Measurements from ENCODE around the gene ROS1.
"Not testable (repeated sequence)": the region's sequence is repeated elsewhere in the genome, so short reads cannot be mapped to it uniquely, and the experiment has no call there.

Gene ROS1

GRCh38 chr6:117425431-117426153 is at the start of gene ROS1:
Gene ROS1 (minus strand): TSS chr6:117425942. CDS start chr6:117425656, 286 bp downstream.
- DNase-seq = no peak

GRCh38 chr6:117473401-117473800 is 47.7 kb upstream of the ROS1 start:
- DNase-seq = no peak

DNA sequence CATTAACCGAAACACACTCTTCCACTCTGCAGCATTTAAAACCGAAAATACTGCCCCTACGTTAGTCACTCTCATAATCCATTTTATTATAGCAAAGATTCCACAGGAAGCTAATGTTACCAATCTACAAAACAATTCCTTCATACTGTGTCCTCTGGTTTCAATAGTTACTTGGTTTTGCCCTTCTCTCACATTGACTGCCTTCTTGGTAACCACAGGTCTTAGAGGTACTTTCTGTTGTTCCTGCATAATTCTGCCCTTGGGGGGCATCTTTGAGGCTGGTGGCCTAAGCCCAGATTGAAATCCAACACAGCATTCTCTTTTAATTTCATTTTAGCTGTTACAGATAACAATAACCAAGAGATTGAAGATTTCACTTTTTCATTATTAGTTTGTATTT is 46.9 kb upstream of the ROS1 start:
- no peak for DNase-seq

DNA sequence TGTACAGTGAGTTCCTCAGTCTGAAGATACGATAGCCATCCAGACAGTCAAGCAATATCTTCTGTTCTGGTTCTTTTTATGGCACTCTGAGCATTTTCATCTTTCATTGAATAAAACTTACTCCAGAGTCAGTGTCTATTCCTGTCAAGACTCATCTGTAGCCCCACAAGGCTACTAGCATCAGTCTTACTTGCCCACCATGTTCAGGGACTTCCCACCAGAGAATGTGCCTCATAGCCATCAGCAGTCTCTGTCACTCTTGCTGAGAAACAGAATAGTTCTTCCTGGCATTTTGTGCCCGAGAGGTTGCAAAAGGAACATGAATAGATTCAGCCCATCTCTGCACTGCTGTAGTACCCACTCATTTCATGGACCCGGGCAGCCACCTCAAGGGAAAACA is 44.0 kb upstream of the ROS1 start:
- DNase-seq = no peak

- DNase-seq = no peak
These were observed 43.6 kb upstream of the ROS1 start for GRCh38 chr6:117469356-117469755.

DNA sequence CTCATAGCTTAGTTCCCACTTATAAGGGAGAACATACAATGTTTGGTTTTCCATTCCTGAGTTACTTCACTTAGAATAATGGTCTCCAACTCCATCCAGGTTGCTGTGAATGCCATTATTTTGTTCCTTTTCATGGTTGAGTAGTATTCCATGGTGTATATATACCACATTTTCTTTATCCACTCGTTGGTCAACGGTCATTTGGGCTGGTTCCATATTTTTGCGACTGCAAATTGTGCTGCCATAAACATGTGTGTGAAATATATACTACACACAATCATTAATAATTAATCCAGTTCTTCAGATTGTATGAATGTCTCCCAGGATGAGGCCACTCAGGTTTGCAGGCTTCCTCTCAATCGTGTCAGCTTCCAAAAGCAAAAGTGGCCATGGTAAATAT is 42.8 kb upstream of the ROS1 start:
- DNase-seq = not testable (repeated sequence)

- DNase-seq = no peak
These were observed 42.1 kb upstream of the ROS1 start for GRCh38 chr6:117467876-117468275.

DNA sequence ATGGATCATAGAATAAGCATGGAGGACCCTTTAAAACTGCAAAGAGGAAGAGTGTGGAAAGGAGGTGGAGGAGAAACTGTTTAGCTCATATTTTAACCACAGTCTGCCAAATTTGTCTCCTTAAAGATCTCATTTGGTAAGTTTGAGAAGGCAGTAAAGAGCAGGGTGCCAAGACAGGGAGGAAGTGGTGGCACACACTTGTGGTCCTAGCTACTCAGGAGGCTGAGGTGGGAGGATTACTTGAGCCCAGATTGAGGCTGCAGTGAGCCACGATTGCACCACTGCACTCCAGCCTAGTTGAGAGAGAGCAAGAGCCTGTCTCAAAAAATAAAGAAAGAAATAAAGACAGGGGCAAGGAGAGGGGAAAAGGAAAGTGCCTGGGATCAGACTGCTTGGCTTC is 39.9 kb upstream of the ROS1 start:
- DNase-seq = no peak

DNA sequence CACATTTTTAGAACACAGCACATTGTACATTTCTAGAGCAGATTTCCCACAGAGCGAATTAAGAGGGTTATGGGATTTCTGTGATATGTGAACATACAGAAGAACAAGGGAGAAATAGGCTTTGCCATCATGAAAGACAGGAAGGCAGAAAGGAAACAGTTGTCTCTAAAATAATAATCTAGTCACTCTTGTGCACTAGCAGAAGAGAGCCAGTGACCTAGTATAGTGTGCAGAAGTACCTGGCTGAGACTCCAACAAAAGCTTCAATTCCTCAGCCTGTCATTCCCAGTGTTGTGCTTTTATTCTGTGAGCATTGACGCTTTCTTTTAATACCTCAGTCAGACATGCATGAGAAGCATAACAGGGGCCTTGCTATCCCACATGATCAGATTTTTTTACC is 39.0 kb upstream of the ROS1 start:
- DNase-seq = no peak

DNA sequence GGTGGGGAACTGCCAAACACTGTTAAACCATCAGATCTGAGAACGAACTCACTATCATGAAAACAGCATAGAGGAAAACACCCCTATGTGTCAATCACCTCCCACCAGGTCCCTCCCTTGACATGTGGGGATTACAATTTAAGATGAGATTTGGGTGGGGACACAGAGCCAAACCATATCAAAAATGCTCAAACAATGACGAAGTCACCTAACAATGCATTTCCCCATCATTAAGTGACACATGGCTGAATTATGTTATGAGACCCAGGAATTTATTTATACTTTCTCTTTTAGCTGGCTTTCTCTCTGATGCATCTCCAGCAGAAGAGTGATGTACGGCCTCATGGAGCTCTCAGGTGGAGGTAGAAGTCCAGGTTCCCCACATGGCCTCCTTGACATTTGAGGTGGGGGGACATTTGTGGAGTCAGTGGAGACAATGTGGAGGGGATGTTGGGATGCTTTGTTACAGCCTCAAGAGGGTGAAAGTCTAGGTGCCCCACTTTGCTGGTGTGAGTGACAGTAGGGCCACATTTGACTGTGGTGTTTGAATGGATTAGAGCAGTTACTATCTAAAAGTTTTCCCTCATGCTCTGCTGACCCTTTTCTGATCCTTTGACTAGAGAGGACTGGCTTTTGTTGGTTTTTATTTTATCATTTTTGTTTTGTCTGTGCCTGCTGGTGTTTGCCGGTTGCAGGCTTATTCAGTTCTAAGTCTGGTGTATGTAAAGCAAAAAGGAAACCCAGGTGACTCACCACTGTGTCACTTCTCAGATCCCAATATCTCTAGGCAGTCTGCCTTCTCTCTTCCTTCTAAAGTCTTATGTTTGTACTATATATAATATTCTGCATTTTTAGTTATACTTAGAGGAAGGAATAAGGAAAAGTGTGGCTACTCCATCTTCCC is 38.3 kb upstream of the ROS1 start:
- no peak for DNase-seq

DNA sequence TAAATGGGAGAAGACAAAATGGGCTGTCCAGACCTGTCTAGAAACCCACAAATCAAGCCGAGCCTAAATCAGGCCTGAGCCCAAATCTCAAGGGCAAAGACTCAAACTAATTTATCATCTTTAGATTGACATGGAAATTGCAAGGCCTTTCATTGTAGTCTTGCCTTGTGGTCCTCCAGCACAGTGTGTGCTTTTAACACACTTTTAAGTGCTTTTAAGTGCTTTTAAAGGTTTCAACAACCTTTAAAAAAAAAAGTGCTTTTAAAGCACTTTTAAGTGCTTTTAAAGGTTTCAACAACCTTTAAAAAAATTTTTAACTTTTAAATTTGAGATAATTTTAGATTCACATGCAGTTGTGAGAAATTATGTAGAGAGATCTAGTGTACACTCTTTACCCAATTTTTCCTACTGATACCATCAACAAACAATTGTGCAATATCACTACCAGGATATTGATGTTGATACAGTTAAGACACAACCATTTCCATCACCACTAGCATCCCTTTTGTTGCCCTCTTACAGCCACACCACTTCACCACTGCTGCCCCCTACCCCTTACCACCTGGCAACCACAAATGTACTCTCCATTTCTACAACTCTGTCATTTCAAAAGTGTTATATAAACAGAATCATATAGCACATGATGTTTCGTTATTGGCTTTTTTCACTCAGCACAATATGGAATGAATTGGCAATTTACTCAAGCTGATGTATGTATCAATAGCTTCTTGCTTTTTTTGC is 33.6 kb upstream of the ROS1 start:
- no peak for DNase-seq

DNA sequence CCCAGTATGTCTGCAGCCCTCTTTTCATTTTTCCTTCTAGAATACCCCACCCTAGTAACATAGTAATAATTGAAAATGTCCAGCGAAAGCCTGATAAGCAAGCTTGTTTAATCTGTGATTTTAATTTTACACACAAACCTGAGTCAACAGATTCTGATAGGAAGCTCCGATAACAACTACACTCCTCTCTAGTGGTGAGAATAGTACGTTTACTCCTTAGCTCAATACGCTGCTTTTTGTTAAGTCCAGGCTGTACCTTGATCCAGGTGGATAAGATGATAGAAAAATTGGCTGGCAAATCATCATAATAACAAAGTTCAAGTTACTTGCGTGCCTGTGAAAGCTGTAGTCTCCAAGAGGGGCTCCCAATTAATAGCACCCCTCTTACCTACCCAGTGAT is 31.3 kb upstream of the ROS1 start:
- DNase-seq = no peak

DNA sequence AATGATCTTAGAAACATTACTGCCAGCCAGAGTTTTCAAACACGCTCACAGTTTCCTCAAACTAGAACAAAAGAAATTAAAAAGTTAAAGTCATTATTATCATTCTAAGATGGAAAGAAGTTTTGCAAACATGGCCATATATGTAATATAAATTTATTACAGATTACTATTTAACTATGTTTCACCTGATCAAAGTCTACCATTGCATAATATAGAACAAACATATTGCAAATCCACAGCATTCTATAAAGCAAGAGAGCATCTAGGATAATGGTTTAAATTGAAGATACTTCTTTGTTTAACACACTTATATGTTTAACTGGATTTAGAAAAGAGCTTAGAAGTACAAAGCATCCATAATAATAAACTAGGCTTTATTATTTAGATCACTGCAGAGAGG is 30.5 kb upstream of the ROS1 start:
- no peak for DNase-seq

GRCh38 chr6:117451671-117452070 is 25.9 kb upstream of the ROS1 start:
- no peak for DNase-seq

GRCh38 chr6:117449549-117450439 is 24.1 kb upstream of the ROS1 start:
- DNase-seq = peak; percentile 34

- DNase-seq = no peak
These were observed 23.2 kb upstream of the ROS1 start for GRCh38 chr6:117448732-117449485.

DNA sequence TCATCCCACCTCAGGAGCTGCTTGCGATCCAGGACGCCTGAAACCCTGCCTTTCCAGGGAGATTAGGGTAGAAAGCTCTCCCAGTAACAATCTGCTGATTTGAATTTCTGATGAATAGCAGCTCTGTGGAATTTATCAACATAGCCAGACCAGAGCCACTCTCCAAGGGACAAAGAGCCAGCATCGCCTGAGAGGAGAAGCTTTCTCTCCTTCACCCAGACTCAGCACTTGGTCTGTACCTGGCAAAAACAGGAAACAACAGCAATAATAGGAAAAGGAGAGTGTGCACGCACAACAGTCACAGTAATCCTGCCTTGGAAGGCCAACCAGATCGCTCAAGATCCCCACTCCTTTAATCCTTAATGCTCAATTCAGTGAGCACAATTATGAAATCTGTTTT is 22.3 kb upstream of the ROS1 start:
- no peak for DNase-seq

- DNase-seq = no peak
These were observed 21.1 kb upstream of the ROS1 start for GRCh38 chr6:117446861-117447260.

DNA sequence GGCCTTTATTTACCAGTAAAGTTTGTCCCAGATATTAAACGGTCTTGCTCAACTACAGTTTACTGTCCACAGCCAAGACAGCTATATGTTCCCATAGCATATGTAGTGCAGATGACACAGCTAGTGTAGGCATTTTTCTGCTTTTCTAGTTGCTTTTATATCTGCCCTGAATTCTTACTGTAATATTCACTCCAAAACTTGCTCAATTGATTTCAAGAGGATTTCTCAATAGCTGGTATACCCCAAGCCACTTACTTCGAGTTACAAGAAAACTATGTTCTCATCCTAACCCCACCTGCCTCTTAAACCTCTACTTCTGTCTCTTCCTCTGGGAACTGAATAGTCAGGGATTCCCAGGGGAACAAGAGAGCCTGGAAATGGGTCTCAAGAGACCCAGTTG is 18.9 kb upstream of the ROS1 start:
- no peak for DNase-seq

GRCh38 chr6:117442313-117442712 is 16.6 kb upstream of the ROS1 start:
- DNase-seq = not testable (repeated sequence)

DNA sequence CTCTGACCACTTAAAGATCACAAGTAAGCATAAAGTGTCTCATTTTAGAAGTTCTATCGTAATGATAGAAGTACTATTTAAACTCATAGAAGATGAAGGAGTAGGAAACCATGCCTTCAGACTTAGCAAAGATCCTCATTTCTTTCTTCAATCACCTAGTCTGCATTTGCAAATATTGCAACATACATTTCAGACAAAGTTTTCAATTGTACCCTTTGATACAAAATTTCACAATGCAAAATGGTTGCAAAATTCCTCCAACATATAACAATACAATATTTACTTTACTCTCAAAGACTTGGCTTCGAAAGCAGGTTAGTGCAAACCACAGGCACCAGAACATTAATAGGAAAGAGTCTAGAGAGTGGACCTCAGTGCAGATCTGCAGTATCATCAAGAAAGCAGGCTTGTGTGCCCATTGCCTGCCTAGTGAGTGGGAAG is 16.1 kb upstream of the ROS1 start:
- no peak for DNase-seq
